ENCODE results near the gene KNDC1.

DNA sequence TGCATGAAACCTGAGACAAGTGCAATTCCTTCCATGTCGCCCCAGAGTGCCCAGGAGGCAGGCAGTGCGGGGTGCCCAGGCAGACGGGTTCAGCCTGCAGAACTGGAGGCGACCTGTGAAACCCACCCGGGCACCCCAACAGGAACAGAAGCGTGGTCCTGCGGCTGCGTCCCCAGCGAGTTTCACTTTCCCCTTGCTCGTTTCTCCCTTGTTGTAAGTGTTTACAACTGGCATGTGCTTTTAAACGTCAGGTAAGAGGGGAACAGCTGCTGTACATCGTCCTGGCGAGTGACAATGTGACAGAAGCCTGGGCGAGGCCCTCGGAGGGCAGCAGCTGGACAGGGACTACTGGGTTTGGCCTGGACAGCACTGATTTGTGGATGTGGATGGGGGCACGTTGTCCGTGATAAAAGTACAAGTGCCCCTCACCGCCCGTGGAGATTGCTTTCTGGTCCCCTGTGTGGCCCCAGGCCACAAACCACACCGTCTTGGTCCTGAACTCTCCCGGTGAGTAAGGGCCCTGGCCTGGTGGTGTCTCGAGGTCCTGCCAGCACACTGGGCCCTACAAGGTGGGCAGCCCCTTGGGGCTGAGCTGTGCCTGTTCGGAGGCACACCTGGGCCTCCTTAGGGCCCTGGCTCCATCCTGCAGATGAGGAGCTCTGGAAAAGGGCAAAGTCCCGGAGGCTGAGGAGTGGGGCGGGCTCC is 81.6 kb downstream of the KNDC1 start:
- no peak for TF ChIP-seq CTCF (IDR thresholded peaks at IDR 0.05)
- TF ChIP-seq POLR2A (IDR thresholded peaks at IDR 0.05) = no peak
